Aorta (tissue), 5 donors: Measurements from ENCODE around the gene RGMA. TPM values are rescaled to one million over a fixed set of nuclear protein-coding genes. Genes with fewer than 3 reads are reported as not detected.

Experiments
- ATAC-seq: fragments of 200-7000 bp; cut with Tn5 transposase; one replicate; pipeline ENCODE4 v1.9.1; 2022; ENCODE audit warnings: moderate library complexity; ENCODE audit not compliant: low FRiP score
- DNase-seq, 2 donors: peaks; one replicate each; pipeline ENCODE4 v3.0.0-alpha.2; 2020
- H3K27ac ChIP-seq, 2 donors: one replicate each; pipeline ENCODE4 v1.5.1; 2013; ENCODE audit warnings: low read length in 2 of 2, mild to moderate bottlenecking in 2 of 2, moderate library complexity in 2 of 2, control low read depth in 1 of 2, inconsistent platforms in 1 of 2, low read depth in 1 of 2
- H3K27me3 ChIP-seq, 2 donors: one replicate each; pipeline ENCODE4 v1.6.1; 2013; ENCODE audit warnings: control low read depth in 1 of 2, low read length in 1 of 2, mild to moderate bottlenecking in 1 of 2, moderate library complexity in 1 of 2; ENCODE audit not compliant: insufficient read depth in 2 of 2, control insufficient read depth in 1 of 2
- H3K36me3 ChIP-seq, 2 donors: one replicate each; pipeline ENCODE4 v1.6.1; 2013; ENCODE audit warnings: control low read depth in 1 of 2, low read length in 1 of 2, mild to moderate bottlenecking in 1 of 2; ENCODE audit not compliant: insufficient read depth in 2 of 2, control insufficient read depth in 1 of 2
- H3K4me1 ChIP-seq, 2 donors: one replicate each; pipeline ENCODE4 v1.6.1; 2013; ENCODE audit warnings: low read length in 2 of 2, control low read depth in 1 of 2, mild to moderate bottlenecking in 1 of 2, moderate library complexity in 1 of 2; ENCODE audit not compliant: insufficient read depth in 2 of 2, control insufficient read depth in 1 of 2
- H3K4me3 ChIP-seq, 2 donors: one replicate each; pipeline ENCODE4 v1.5.1; 2013; ENCODE audit warnings: low read length in 2 of 2, control low read depth in 1 of 2, mild to moderate bottlenecking in 1 of 2
- H3K9me3 ChIP-seq: one replicate; pipeline ENCODE4 v1.6.1; 2013; ENCODE audit warnings: mild to moderate bottlenecking, low read length; ENCODE audit not compliant: control insufficient read depth
- WGBS, 2 donors: extraction: QIAGEN DNeasy Blood & Tissue Kit; methylation state at CpG; one replicate each; pipeline ENCODE4 v1.1.7; 2013; 5-methylcytosine and 5-hydroxymethylcytosine counted together
- intact Hi-C, 2 donors: fragments of 100-400 bp; cut with DNase I; formaldehyde crosslinking; loops; one replicate each; pipeline versions ENCODE4 v1.14.2 to v1.15.0; 2022
- polyA plus RNA-seq, 2 donors: library from polyadenylated mRNA; stranded (reverse); fragments of 200-250 nt; gene quantifications; one replicate each; pipeline ENCODE4 v1.2.3, GENCODE V29; 2013
- total RNA-seq, 2 donors: library from RNA; stranded (reverse); fragmentation: NEBNext Ultra II Directional; extraction: Animal tissue kit (Norgen Biotek cat#: 25700); gene quantifications; one replicate each; pipeline ENCODE4 v1.2.1, GENCODE V29; 2021
- donor health status: healthy with polysubstance abuse.
- donor health status: Bipolar disorder and iron deficiency.
- donor health status: DM: no; HTN: no; CAD: no.
- donor health status: DM: no; HTN: no; CAD: no.
- donor health status: DM: yes; HTN: yes; CAD: no.

RGMA gene
- total and polyA plus RNA-seq, 4 donors, result 4.4 to 50.3 (median 19.4) TPM

DNA sequence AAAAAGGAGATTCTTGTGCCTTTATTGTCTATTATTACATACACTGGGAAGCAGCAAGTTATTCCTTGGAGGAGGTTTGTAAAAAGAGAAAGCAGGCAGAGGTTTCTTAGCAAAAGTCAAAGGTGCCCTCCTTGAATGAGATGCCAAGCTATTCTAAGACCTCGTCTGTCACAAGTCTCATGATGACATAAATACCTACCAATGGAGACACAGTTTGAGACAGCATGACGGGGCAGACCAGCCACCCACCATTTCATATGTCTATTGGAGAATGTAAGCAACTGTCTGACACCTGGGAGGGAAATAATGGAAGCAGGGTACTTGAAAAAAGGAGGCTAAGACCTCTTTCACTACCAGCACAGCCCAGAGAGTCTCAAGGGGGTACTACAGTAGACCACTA, 2.2 kb downstream of the RGMA start:
- Histone ChIP-seq H3K4me1 (no peaks in the 10 kb centered on the region), H3K4me3 (no peak overlapping the region), H3K27ac (no peak overlapping the region), H3K27me3 (no peaks in the 10 kb centered on the region), H3K36me3 (no peaks in the 10 kb centered on the region), H3K9me3 (no peaks in the 10 kb centered on the region)
- no peak for ATAC-seq
- intact Hi-C loops, result no loop called here
- 68 to 70% methylated on average over 2 of the region's 2 CpGs for WGBS, 2 donors
- no peak for DNase-seq

DNA sequence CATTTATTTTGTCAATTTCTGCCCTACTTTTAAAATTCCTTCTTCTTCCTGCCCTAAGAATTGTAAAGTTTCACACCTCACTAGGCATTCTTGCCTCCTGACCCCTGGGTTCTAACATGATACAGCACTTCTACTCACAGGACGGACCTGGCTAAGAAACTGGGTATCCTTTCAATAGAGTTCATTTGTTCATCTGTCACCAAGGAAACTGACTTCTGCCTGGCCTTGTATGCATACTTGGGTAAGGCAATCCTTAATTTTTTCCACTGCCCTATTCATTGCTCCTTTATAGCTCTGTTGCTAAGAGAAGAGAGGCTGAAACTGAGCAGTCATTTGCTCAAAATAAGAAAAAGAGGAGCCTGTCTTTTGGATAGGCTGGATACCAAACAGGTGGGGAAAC, 3.3 kb downstream of the RGMA start:
- intact Hi-C loops, result no loop called here
- Histone ChIP-seq H3K4me1 (no peaks in the 10 kb centered on the region), H3K36me3 (no peaks in the 10 kb centered on the region), H3K9me3 (no peaks in the 10 kb centered on the region), H3K4me3 (no peak overlapping the region), H3K27me3 (no peaks in the 10 kb centered on the region), H3K27ac (no peak overlapping the region)
- ATAC-seq (no peak), DNase-seq (no peak)
- WGBS, 2 donors, result 71 to 78% methylated on average over 1 of the region's 1 CpG

DNA sequence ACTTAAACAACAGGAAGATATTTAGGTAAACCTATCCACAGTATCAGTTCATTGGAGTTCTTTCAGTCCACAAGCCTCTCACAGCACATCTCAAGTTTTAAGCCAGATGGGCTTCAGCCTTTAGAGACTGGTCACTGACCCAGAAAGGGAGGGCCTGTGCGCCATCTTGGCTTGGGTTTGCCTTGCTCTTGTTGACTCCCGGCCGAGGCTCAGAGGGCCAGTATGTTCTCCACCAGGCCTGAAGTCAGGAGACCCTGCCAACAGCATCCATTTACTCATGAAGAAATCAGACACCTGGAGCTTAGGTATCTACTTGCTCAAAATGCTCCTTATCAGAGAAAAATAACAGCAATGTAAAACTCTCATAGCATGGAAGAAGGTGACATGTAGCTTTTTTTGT, 6.2 kb downstream of the RGMA start:
- WGBS, 2 donors, result 93 to 95% methylated on average over 3 of the region's 3 CpGs
- ATAC-seq (no peak), DNase-seq (no peak)
- H3K27ac ChIP-seq, result no peak overlapping the region
- H3K36me3 ChIP-seq, result no peaks in the 10 kb centered on the region
- H3K27me3 ChIP-seq, result no peaks in the 10 kb centered on the region
- H3K4me3 ChIP-seq, result no peak overlapping the region
- intact Hi-C loops, result no loop called here
- H3K9me3 ChIP-seq, result no peaks in the 10 kb centered on the region
- H3K4me1 ChIP-seq, result no peaks in the 10 kb centered on the region

DNA sequence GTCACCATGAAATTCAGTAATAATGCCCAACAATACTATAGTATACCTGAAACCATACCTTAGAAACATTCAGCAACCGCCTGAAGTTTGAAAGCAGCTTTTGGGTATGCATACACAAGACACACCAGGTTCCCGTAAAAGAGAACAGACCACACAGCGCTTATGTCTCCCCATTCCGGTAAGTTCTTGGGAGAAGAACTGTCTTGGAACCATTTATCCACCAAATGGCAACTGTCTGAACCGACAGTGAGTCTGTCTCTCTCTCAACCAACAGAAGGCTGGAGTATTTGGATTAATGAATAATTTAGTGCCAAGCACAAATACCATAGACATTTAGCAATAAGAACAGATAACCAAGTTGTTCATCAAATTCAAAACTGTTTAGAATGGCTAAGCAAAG, 7.6 kb downstream of the RGMA start:
- Histone ChIP-seq H3K9me3 (no peaks in the 10 kb centered on the region), H3K27me3 (no peaks in the 10 kb centered on the region), H3K4me3 (no peak overlapping the region), H3K4me1 (no peaks in the 10 kb centered on the region), H3K36me3 (no peaks in the 10 kb centered on the region), H3K27ac (no peak overlapping the region)
- 92 to 94% methylated on average over 5 of the region's 5 CpGs for WGBS, 2 donors
- ATAC-seq (no peak), DNase-seq (no peak)
- intact Hi-C loops, result no loop called here

DNA sequence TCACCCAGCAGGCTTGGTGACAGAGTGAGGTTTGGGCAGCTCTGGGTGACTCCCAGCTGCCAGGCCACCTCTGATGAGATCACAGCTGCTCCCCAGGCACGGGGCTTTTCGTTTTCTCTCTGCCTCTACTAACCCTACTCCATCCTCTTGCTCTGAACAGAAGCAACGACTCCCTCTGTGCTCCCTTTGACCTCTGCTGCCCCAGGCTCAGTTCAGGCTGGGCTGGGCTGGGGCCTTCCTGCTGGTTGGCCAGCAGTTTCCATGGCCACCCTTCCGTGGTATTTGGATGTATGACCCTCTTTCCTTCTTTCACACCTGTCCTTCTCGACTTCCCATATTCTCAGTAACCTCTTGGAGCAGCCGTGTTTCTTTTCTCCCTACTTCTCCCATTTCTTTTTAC, 8.6 kb downstream of the RGMA start:
- ATAC-seq (no peak), DNase-seq (no peak)
- no peaks in the 10 kb centered on the region for H3K9me3 ChIP-seq
- no peaks in the 10 kb centered on the region for H3K4me1 ChIP-seq
- intact Hi-C loops, result no loop called here
- H3K36me3 ChIP-seq, result no peaks in the 10 kb centered on the region
- WGBS, 2 donors, result 81 to 86% methylated on average over 6 of the region's 6 CpGs
- H3K4me3 ChIP-seq, result no peak overlapping the region
- H3K27me3 ChIP-seq, result no peaks in the 10 kb centered on the region
- no peak overlapping the region for H3K27ac ChIP-seq

DNA sequence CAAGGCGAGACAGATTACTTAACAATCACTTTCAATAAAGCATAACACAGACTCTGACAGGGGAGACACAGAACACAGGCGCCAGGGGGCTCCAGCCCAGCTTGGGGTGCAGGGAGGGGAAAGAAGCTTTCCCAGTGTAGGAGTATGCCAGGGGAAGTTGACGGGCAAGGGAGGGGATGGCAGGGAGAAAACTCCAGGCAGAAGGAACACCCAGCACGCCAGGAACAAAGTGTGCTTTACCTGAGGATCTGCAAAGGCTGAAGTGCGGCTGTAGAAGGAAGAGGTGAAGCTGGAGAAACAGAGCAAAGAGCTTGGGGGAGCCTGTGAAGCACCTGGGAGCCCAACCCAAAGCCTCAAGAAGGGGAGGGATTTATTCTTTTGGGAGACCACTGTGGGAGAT, 12.1 kb downstream of the RGMA start:
- intact Hi-C loops, result no loop called here
- 94 to 95% methylated on average over 5 of the region's 5 CpGs for WGBS, 2 donors
- H3K9me3 ChIP-seq, result no peaks in the 10 kb centered on the region
- no peak for ATAC-seq
- peak in 1 of 2 donors; percentile 16 for DNase-seq
- H3K27me3 ChIP-seq, result no peaks in the 10 kb centered on the region
- no peaks in the 10 kb centered on the region for H3K36me3 ChIP-seq
- H3K4me1 ChIP-seq, result no peaks in the 10 kb centered on the region
- no peak overlapping the region for H3K27ac ChIP-seq
- no peak overlapping the region for H3K4me3 ChIP-seq

DNA sequence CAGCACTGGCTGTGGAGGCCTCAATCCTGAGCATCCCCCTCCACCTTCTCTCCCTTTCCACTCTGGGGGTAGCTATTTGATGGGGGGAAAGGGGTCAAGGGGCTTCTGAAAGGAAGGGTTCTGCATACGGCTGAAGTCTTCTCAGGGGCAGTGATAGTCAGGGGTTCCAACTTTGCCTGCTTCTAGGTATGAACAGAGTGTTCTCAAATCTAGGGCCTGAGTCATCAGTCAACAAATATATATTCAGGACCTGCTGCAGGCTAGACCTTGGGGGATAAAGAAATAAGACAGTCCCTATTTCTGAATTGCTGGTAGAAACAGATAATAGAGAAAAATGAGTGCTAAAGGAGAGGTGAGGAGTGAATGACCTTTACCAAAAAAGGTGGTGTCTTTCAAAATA, 12.8 kb downstream of the RGMA start:
- 68 to 86% methylated on average over 1 of the region's 1 CpG for WGBS, 2 donors
- no peak for DNase-seq
- Histone ChIP-seq H3K27ac (no peak overlapping the region), H3K27me3 (no peaks in the 10 kb centered on the region), H3K4me1 (no peaks in the 10 kb centered on the region), H3K4me3 (no peak overlapping the region), H3K9me3 (no peaks in the 10 kb centered on the region), H3K36me3 (no peaks in the 10 kb centered on the region)
- intact Hi-C loops, result no loop called here
- no peak for ATAC-seq

DNA sequence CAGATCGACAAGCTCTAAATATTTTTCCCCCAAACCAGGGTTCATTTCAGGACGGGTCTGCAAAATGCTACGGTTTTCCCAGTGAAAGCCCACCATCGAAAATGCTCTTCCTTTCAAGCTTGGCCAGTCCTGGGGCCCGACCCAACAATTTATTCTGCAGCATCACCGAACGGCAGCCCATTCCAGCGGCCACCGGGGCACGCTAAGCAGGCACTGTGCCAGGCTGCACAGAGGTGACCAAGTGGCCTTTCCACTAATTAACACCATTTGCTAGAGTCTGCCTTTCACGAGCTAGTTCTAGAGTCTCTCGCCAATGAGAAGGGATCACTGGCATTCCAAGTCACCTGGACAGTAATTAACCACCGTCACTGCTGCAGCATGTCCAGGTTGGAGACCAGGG, 14.4 kb downstream of the RGMA start:
- ATAC-seq, result no peak
- Histone ChIP-seq H3K36me3 (no peaks in the 10 kb centered on the region), H3K4me1 (no peaks in the 10 kb centered on the region), H3K4me3 (no peak overlapping the region), H3K9me3 (no peaks in the 10 kb centered on the region), H3K27me3 (no peaks in the 10 kb centered on the region), H3K27ac (no peak overlapping the region)
- whole genome bisulfite sequencing, 2 donors, result 90 to 92% methylated on average over 13 of the region's 13 CpGs
- intact Hi-C loops, result loop anchor here (5.0 kb wide), 3 partner anchors 37 to 272 kb away; no protein-coding TSS in a partner anchor
- no peak for DNase-seq

DNA sequence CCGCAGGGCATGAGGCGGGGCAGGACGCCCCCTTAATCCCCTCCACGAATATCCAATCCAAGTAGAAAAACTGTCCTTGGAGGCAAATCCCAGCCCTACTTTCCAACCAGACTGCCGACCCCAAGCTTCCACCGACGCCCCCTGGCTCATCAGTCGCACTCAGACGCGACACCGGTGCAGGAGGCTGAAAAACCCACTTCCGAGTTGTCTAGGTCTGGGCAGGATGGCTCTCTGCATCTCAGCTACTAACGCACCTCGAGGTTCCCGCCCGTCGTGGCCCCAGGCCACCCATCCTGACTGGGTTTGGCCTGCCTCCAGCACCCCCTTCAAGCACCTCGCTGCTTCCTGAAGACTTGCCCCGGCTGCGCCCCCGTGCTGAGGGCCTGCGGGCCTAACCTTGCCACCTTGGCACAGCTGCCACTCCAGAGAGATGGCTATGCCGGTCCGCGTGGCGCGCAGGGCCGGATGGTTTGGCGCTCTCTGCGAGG, 15.5 kb downstream of the RGMA start:
- H3K27ac ChIP-seq, result no peak overlapping the region
- no peaks in the 10 kb centered on the region for H3K4me1 ChIP-seq
- ATAC-seq (no peak), DNase-seq (no peak)
- intact Hi-C loops, result loop anchor here (5.0 kb wide), 3 partner anchors 36 to 271 kb away; no protein-coding TSS in a partner anchor
- H3K9me3 ChIP-seq, result no peaks in the 10 kb centered on the region
- no peaks in the 10 kb centered on the region for H3K36me3 ChIP-seq
- H3K27me3 ChIP-seq, result no peaks in the 10 kb centered on the region
- 55 to 57% methylated on average over 30 of the region's 30 CpGs for WGBS, 2 donors
- no peak overlapping the region for H3K4me3 ChIP-seq
